Measurements from ENCODE around the gene FEM1C. TPM values are rescaled to one million over a fixed set of nuclear protein-coding genes. Genes with fewer than 3 reads are reported as not detected.

FEM1C gene
- total and polyA plus RNA-seq, 2 of the 4 experiments (the other 2 are of a cell fraction) = 6.3 to 21.5 TPM

GRCh38 chr5:115500225-115500624, 44.4 kb downstream of the FEM1C start:
- no peak overlapping the region for H4K91ac ChIP-seq (ENCODE audit: insufficient read depth, low read depth, low read length)
- H3K9me3 ChIP-seq (ENCODE audit: control insufficient read depth, insufficient read depth, low read length) = no peaks in the 10 kb centered on the region
- in situ Hi-C loops (cut with MboI; ENCODE audit: low sequenced_read_pairs) (no loop called here), dilution Hi-C loops (cut with HindIII; ENCODE audit: low sequenced_read_pairs, unreplicated experiment) (no loop called here), intact Hi-C loops (cut with micrococcal nuclease) (no loop called here)
- no peak overlapping the region for H4K8ac ChIP-seq (ENCODE audit: low read depth in 2 of 2, low read length in 2 of 2)
- H4K5ac ChIP-seq (ENCODE audit: low read depth, low read length) = no peak overlapping the region
- no peaks in the 10 kb centered on the region for H4K20me1 ChIP-seq (ENCODE audit: insufficient read depth, low read length)
- no peak overlapping the region for H2BK20ac ChIP-seq (ENCODE audit: low read depth, low read length)
- no peak overlapping the region for H2BK5ac ChIP-seq (ENCODE audit: low read depth, low read length, poor library complexity, severe bottlenecking)
- H3K4me3 ChIP-seq (ENCODE audit: insufficient read depth, low read depth, low read length) = no peak overlapping the region
- H3K23ac ChIP-seq (ENCODE audit: low read depth, low read length) = no peak overlapping the region
- H3K9ac ChIP-seq (ENCODE audit: low read depth, low read length) = no peak overlapping the region
- DNase-seq (no peak), ATAC-seq (ENCODE audit: low read depth) (no peak)
- no peak overlapping the region for H2AFZ ChIP-seq (replicated peaks; ENCODE audit: low read length, poor library complexity)
- no peak overlapping the region for H3K14ac ChIP-seq (replicated peaks; ENCODE audit: low read depth, low read length)
- no peak overlapping the region for H2BK15ac ChIP-seq (ENCODE audit: low read depth, low read length)
- H3K36me3 ChIP-seq (ENCODE audit: control insufficient read depth, insufficient read depth, low read length) = no peaks in the 10 kb centered on the region
- H2BK120ac ChIP-seq (ENCODE audit: low read depth, low read length) = no peak overlapping the region
- no peak overlapping the region for H2AK5ac ChIP-seq (ENCODE audit: low read depth, low read length)
- BruUV-seq (replicated peaks) = no TSS peak
- H3K18ac ChIP-seq (ENCODE audit: low read depth, low read length) = no peak overlapping the region
- H3K4me2 ChIP-seq (ENCODE audit: low read depth, low read length) = no peak overlapping the region
- no peaks in the 10 kb centered on the region for H3K4me1 ChIP-seq (ENCODE audit: control insufficient read depth, insufficient read depth, low read length)
- no peak overlapping the region for H2AK9ac ChIP-seq (replicated peaks; ENCODE audit: low read depth, low read length, poor library complexity)
- H3K27ac ChIP-seq (ENCODE audit: insufficient read depth, low read length) = no peak overlapping the region
- no peaks in the 10 kb centered on the region for H3K27me3 ChIP-seq (ENCODE audit: control insufficient read depth, insufficient read depth, low read length)
- no peak overlapping the region for H3K56ac ChIP-seq (ENCODE audit: extremely low read depth, insufficient read depth, low read length)
- no peak for TF ChIP-seq MAFK (IDR thresholded peaks at IDR 0.05; ENCODE audit: low read depth, low read length)
- no peak for TF ChIP-seq RCOR1 (IDR thresholded peaks at IDR 0.05; ENCODE audit: insufficient replicate concordance, low read length)
- TF ChIP-seq NFE2L2 (IDR thresholded peaks at IDR 0.05; ENCODE audit: low read depth, low read length) = no peak
- TF ChIP-seq MXI1 (IDR thresholded peaks at IDR 0.05; ENCODE audit: borderline replicate concordance, low read depth, low read length) = no peak
- CTCF ChIA-PET = no interaction called here
- no peaks in the 10 kb centered on the region for H3K9me1 ChIP-seq (ENCODE audit: insufficient read depth, low read length)
- H3K79me1 ChIP-seq (ENCODE audit: low read depth in 1 of 2, low read length in 2 of 2) = no peaks in the 10 kb centered on the region
- POLR2A ChIA-PET (ENCODE audit: unreplicated experiment) = no interaction called here
- H3K4ac ChIP-seq (ENCODE audit: low read depth, low read length) = no peak overlapping the region
